ENCODE results near the gene IGSF3.
"Not testable (repeated sequence)": the region's sequence is repeated elsewhere in the genome, so short reads cannot be mapped to it uniquely, and the experiment has no call there.

IGSF3 gene

DNA sequence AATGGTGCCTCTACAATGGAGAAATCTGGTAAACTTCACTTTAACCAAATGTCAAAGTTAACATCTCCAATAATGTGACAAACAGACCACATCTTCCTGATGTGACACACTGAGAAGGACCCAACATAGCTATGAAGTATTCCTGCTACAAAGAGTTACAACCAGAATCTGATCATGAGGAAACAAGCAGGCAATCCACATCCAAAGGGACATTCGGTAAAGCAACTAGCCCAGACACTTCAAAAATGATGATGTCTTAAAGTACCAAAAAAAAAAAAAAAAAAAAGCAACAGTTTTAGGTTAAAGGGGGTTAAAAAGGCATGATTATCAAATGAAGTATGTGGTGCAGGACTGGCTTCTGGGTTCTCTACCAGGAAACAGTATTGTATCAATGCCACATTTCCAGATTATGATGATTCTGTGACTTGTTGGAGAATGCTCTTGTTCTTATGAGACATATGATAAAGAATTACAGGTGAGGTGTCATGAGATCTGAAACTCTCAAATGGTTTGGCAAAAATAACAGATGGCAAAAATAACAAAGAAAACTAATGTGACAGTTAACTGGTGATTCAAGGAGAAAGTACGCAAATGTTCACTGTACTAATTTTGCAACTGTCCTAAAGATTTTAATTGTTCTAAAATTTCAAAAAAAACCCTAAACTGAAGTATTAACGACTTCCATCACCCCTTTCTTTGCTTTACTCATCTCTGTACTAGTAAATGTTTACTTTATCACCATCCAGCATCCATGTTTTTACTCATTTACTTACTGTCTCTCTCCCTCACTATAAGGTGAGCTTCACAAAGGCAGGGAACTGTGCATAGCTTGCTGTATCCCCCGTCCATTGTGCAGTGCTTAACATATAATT, 99.5 kb downstream of the IGSF3 start:
- TF ChIP-seq, protein P1, sequence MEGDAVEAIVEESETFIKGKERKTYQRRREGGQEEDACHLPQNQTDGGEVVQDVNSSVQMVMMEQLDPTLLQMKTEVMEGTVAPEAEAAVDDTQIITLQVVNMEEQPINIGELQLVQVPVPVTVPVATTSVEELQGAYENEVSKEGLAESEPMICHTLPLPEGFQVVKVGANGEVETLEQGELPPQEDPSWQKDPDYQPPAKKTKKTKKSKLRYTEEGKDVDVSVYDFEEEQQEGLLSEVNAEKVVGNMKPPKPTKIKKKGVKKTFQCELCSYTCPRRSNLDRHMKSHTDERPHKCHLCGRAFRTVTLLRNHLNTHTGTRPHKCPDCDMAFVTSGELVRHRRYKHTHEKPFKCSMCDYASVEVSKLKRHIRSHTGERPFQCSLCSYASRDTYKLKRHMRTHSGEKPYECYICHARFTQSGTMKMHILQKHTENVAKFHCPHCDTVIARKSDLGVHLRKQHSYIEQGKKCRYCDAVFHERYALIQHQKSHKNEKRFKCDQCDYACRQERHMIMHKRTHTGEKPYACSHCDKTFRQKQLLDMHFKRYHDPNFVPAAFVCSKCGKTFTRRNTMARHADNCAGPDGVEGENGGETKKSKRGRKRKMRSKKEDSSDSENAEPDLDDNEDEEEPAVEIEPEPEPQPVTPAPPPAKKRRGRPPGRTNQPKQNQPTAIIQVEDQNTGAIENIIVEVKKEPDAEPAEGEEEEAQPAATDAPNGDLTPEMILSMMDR (conservative IDR thresholded peaks at IDR 0.05; ENCODE audit: low read depth) = no peak
- H3K27ac ChIP-seq = no peak overlapping the region
- CTCF ChIA-PET = interaction anchor here (0.6 kb wide), 1 partner anchor 29 kb away, joined by 3 read pairs; no protein-coding TSS in a partner anchor
- POLR2A ChIA-PET (ENCODE audit: low non-redundant PET) = interaction anchor here (0.5 kb wide), 1 partner anchor 63 kb away, joined by 5 read pairs; no protein-coding TSS in a partner anchor
- DNase-seq (ENCODE audit: low spot score) = no peak

DNA sequence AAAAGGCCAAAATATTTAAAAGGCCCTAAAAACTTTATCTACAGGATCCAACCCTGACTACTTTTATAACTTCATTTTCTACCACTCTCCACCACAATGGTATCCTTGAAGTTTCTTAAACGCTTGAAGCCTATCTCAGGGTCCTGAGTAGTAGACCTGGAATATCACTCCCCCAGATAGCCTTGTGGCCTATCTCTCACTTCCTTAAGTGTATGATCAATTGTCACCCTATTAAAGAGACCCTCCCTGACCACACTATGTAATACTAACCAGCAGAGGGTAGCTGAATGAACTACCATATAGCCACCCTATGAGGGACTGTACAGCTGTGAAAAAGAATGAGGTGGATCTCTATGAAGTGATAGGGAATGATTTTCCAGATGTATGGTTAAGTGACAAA, 102.3 kb downstream of the IGSF3 start:
- TF ChIP-seq, protein P1 (conservative IDR thresholded peaks at IDR 0.05; ENCODE audit: low read depth) = no peak
- no peak for DNase-seq (ENCODE audit: low spot score)
- ChIA-PET CTCF (no interaction called here), POLR2A (ENCODE audit: low non-redundant PET) (no interaction called here)
- H3K27ac ChIP-seq = no peak overlapping the region

DNA sequence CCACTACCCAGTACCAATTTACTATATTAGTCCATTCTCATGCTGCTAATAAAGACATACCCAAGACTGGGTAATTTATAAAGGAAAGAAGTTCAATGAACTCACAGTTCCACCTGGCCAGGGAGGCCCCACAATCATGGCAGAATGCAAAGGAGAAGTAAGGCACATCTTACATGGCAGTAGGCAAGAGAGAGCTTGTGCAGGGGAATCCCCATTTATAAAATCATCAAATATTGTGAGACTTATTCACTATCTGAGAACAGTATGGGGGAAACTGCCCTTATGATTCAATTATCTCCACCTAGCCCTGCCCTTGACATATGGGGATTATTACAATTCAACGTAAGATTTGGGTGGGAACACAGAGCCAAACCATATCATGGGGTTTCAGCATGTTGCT, 103.1 kb downstream of the IGSF3 start:
- POLR2A ChIA-PET (ENCODE audit: low non-redundant PET) = no interaction called here
- no peak for DNase-seq (ENCODE audit: low spot score)
- TF ChIP-seq, protein P1 (conservative IDR thresholded peaks at IDR 0.05; ENCODE audit: low read depth) = no peak
- CTCF ChIA-PET = no interaction called here
- no peak overlapping the region for H3K27ac ChIP-seq

DNA sequence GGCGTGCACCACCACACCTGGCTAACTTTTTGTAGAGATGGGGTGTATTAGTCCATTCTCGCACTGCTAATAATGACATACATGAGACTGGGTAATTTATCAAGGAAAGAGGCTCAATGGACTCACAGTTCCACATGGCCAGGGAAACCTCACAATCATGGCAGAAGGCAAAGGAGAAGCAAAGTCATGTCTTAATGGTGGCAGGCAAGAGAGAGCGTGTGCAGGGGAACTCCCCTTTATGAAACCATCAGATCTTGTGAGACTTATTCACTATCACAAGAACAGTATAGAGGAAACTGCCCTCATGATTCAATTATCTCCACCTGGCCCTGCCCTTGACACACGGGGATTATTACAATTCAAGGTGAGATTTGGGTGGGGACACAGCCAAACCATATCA, 105.1 kb downstream of the IGSF3 start:
- H3K27ac ChIP-seq; DNase-seq (ENCODE audit: low spot score); POLR2A ChIA-PET (ENCODE audit: low non-redundant PET); CTCF ChIA-PET: not testable (repeated sequence)

DNA sequence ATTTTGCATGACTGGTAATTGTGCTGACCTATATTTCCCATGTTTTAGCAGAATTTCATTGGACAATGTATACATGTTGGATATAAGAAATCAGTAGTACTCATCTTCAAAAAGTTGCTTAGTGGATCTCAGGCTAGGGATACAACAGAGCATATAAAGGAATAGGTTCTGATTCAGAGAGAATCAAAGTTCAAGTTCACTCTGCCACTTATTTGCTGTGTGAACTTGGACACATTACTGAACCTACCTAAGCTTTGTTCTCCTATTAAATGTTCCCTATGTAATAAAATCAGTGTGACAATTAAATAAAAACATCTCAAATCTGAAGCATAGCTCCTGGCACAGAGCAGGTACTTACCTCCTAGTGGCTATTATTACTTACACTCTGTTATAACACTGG, 106.0 kb downstream of the IGSF3 start:
- H3K27ac ChIP-seq = no peak overlapping the region
- TF ChIP-seq, protein P1 (conservative IDR thresholded peaks at IDR 0.05; ENCODE audit: low read depth) = no peak
- ChIA-PET POLR2A (ENCODE audit: low non-redundant PET) (no interaction called here), CTCF (no interaction called here)
- DNase-seq (ENCODE audit: low spot score) = no peak

DNA sequence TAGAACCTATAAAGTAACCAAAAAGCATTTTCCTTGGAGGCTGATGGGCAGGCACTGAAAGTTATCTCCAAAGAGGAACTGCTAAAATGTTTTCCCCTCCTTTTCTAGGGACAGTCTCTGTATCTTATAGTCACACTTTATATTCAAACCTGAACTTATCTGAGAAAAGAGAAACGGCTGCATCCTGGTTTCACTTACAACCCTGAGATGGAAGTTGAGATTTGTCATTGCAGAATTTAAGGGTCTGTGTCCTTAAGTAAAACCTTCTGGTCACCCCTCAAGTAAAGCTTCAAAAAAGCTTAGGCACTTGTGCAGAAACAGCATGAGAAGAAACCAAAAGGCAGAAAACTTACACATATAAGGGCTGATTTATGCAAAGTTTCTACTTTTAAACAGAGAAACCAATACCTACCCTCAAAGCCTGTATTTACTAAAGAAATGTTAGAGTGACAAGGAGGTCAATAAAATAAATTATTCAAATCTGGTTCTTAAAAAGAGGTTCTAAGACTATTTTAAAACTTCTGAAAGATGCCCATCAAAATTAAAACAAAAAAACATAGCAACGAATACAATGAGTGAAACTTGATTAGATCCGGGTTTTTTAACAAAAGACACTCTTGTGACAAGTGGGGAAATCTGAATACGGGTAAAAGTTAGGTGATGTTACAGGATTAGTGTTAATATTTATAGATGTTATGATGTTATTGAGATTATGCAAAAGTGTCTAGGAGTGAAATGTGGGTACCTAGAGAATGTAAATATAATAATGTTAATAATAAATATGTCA, 106.6 kb downstream of the IGSF3 start:
- POLR2A ChIA-PET (ENCODE audit: low non-redundant PET) = no interaction called here
- CTCF ChIA-PET = interaction anchor here (0.6 kb wide), 1 partner anchor 19 kb away, joined by 4 read pairs; no protein-coding TSS in a partner anchor
- TF ChIP-seq, protein P1 (conservative IDR thresholded peaks at IDR 0.05; ENCODE audit: low read depth) = no peak
- DNase-seq (ENCODE audit: low spot score) = no peak
- no peak overlapping the region for H3K27ac ChIP-seq

All from RWPE1 (cell line).